Activated CD4-positive, alpha-beta memory T cell treated with anti-CD3 and anti-CD28 coated beads for 36 hours (primary cell): ENCODE data around the gene GABRG2. TPM values are rescaled to one million over a fixed set of nuclear protein-coding genes. Genes with fewer than 3 reads are reported as not detected.
"Not testable (repeated sequence)": the region's sequence is repeated elsewhere in the genome, so short reads cannot be mapped to it uniquely, and the experiment has no call there.

Source experiments
- CTCF ChIA-PET: fragments of 350-600 bp; sonication (Branson Sonifier 250); formaldehyde crosslinking; loops from one replicate; lab custom pipeline; 2021; ENCODE audit warnings: antibody characterized with exemption, inconsistent platforms; lab: Charles Lee
- POLR2A ChIA-PET: fragments of 350-600 bp; sonication (Branson Sonifier 250); formaldehyde crosslinking; loops from one replicate; lab custom pipeline; 2021; ENCODE audit warnings: antibody characterized with exemption; lab: Charles Lee
- DNase-seq: peaks from one replicate; pipeline ENCODE4 v3.0.0-alpha.2; 2020
- H3K27ac Mint-ChIP-seq: one replicate; pipeline ENCODE4 v1.8.0; 2021; ENCODE audit warnings: mixed read lengths
- H3K27me3 Mint-ChIP-seq: one replicate; pipeline ENCODE4 v1.8.0; 2021; ENCODE audit warnings: mixed read lengths
- H3K36me3 Mint-ChIP-seq: one replicate; pipeline ENCODE4 v1.8.0; 2021; ENCODE audit warnings: mixed read lengths
- H3K4me1 Mint-ChIP-seq: one replicate; pipeline ENCODE4 v1.8.0; 2021; ENCODE audit warnings: low read depth, mixed read lengths
- H3K4me3 Mint-ChIP-seq: one replicate; pipeline ENCODE4 v1.8.0; 2021; ENCODE audit warnings: mild to moderate bottlenecking, mixed read lengths
- H3K9me3 Mint-ChIP-seq: one replicate; pipeline ENCODE4 v1.8.0; 2021; ENCODE audit warnings: mixed read lengths
- intact Hi-C: fragments of 100-400 bp; cut with micrococcal nuclease; formaldehyde crosslinking; loops from one replicate; pipeline ENCODE4 v1.15.1; 2023
- total RNA-seq, 2 experiments: library from RNA; stranded (reverse); gene quantifications; one replicate each; pipeline ENCODE4 v1.2.3, GENCODE V29; 2021

The GABRG2 gene
- total RNA-seq, result not detected

GRCh38 chr5:162067655-162068411 is at the start of gene GABRG2:
Gene GABRG2 (plus strand): TSS chr5:162067773. CDS start chr5:162068000, 227 bp downstream.
- no peak for DNase-seq
- no peaks in the 10 kb centered on the region for H3K36me3 Mint-ChIP-seq
- intact Hi-C loops, result no loop called here
- ChIA-PET CTCF (no interaction called here), POLR2A (no interaction called here)
- H3K9me3 Mint-ChIP-seq, result no peaks in the 10 kb centered on the region
- peaks cover 1% of the 10 kb centered on the region for H3K27me3 Mint-ChIP-seq
- H3K27ac Mint-ChIP-seq, result no peak within 1 kb of the TSS
- H3K4me3 Mint-ChIP-seq, result no peak within 1 kb of the TSS
- H3K4me1 Mint-ChIP-seq, result no peaks in the 10 kb centered on the region

GRCh38 chr5:162025312-162025711 is 42.3 kb upstream of the GABRG2 start:
- H3K4me1 Mint-ChIP-seq, result no peaks in the 10 kb centered on the region
- no peaks in the 10 kb centered on the region for H3K36me3 Mint-ChIP-seq
- no peak overlapping the region for H3K4me3 Mint-ChIP-seq
- no peak overlapping the region for H3K27ac Mint-ChIP-seq
- H3K27me3 Mint-ChIP-seq, result no peaks in the 10 kb centered on the region
- ChIA-PET POLR2A (no interaction called here), CTCF (interaction anchor here (0.6 kb wide), 1 partner anchor 623 kb away, joined by 3 read pairs; no protein-coding TSS in a partner anchor)
- intact Hi-C loops, result no loop called here
- DNase-seq, result no peak
- peaks cover 5% of the 10 kb centered on the region for H3K9me3 Mint-ChIP-seq

- Mint-ChIP-seq H3K27me3 (no peaks in the 10 kb centered on the region), H3K4me3 (no peak overlapping the region), H3K27ac (no peak overlapping the region), H3K9me3 (peaks cover 2% of the 10 kb centered on the region), H3K36me3 (no peaks in the 10 kb centered on the region), H3K4me1 (no peaks in the 10 kb centered on the region)
- ChIA-PET POLR2A (no interaction called here), CTCF (no interaction called here)
- intact Hi-C loops, result no loop called here
- DNase-seq, result no peak
Observed at GRCh38 chr5:162026803-162027202, 40.8 kb upstream of the GABRG2 start.

- H3K27ac Mint-ChIP-seq, result no peak overlapping the region
- peaks cover 7% of the 10 kb centered on the region for H3K9me3 Mint-ChIP-seq
- CTCF ChIA-PET, result interaction anchor here (0.5 kb wide), 1 partner anchor 942 kb away, joined by 3 read pairs; no protein-coding TSS in a partner anchor
- no peaks in the 10 kb centered on the region for H3K4me1 Mint-ChIP-seq
- no peaks in the 10 kb centered on the region for H3K27me3 Mint-ChIP-seq
- DNase-seq, result no peak
- no peaks in the 10 kb centered on the region for H3K36me3 Mint-ChIP-seq
- intact Hi-C loops, result no loop called here
- POLR2A ChIA-PET, result no interaction called here
- no peak overlapping the region for H3K4me3 Mint-ChIP-seq
Observed at GRCh38 chr5:162037431-162037830, 30.1 kb upstream of the GABRG2 start.

GRCh38 chr5:162047279-162047678 is 20.3 kb upstream of the GABRG2 start:
- POLR2A ChIA-PET, result no interaction called here
- H3K4me3 Mint-ChIP-seq, result no peak overlapping the region
- CTCF ChIA-PET, result no interaction called here
- DNase-seq, result no peak
- no peaks in the 10 kb centered on the region for H3K4me1 Mint-ChIP-seq
- no peak overlapping the region for H3K27ac Mint-ChIP-seq
- H3K27me3 Mint-ChIP-seq, result no peaks in the 10 kb centered on the region
- H3K36me3 Mint-ChIP-seq, result no peaks in the 10 kb centered on the region
- intact Hi-C loops, result no loop called here
- H3K9me3 Mint-ChIP-seq, result no peaks in the 10 kb centered on the region

GRCh38 chr5:162052676-162053075 is 14.9 kb upstream of the GABRG2 start:
- Mint-ChIP-seq H3K36me3 (no peaks in the 10 kb centered on the region), H3K4me3 (no peak overlapping the region), H3K27me3 (no peaks in the 10 kb centered on the region), H3K27ac (no peak overlapping the region), H3K9me3 (peaks cover 9% of the 10 kb centered on the region), H3K4me1 (no peaks in the 10 kb centered on the region)
- ChIA-PET CTCF (no interaction called here), POLR2A (no interaction called here)
- intact Hi-C loops, result no loop called here
- no peak for DNase-seq

- CTCF ChIA-PET, H3K9me3 Mint-ChIP-seq, intact Hi-C loops, H3K27ac Mint-ChIP-seq, H3K4me3 Mint-ChIP-seq, POLR2A ChIA-PET, H3K27me3 Mint-ChIP-seq, H3K4me1 Mint-ChIP-seq, DNase-seq, H3K36me3 Mint-ChIP-seq: not testable (repeated sequence)
Observed at GRCh38 chr5:162055095-162055494, 12.5 kb upstream of the GABRG2 start.

- POLR2A ChIA-PET, result no interaction called here
- CTCF ChIA-PET, result no interaction called here
- no peaks in the 10 kb centered on the region for H3K9me3 Mint-ChIP-seq
- no peaks in the 10 kb centered on the region for H3K36me3 Mint-ChIP-seq
- peaks cover 1% of the 10 kb centered on the region for H3K27me3 Mint-ChIP-seq
- no peak for DNase-seq
- no peak overlapping the region for H3K4me3 Mint-ChIP-seq
- H3K27ac Mint-ChIP-seq, result no peak overlapping the region
- H3K4me1 Mint-ChIP-seq, result no peaks in the 10 kb centered on the region
- intact Hi-C loops, result no loop called here
Observed at GRCh38 chr5:162067162-162067561, 411 bp upstream of the GABRG2 start.

- intact Hi-C loops, result no loop called here
- POLR2A ChIA-PET, result no interaction called here
- Mint-ChIP-seq H3K4me3 (no peak overlapping the region), H3K27ac (no peak overlapping the region), H3K36me3 (no peaks in the 10 kb centered on the region), H3K4me1 (no peaks in the 10 kb centered on the region), H3K9me3 (no peaks in the 10 kb centered on the region), H3K27me3 (peaks cover 1% of the 10 kb centered on the region)
- DNase-seq, result peak; percentile 8
- CTCF ChIA-PET, result no interaction called here
Observed at GRCh38 chr5:162068412-162068811, 839 bp downstream of the GABRG2 start.

GRCh38 chr5:162068936-162069335 is 1.4 kb downstream of the GABRG2 start:
- no peak overlapping the region for H3K4me3 Mint-ChIP-seq
- no peaks in the 10 kb centered on the region for H3K9me3 Mint-ChIP-seq
- no peak overlapping the region for H3K27ac Mint-ChIP-seq
- H3K4me1 Mint-ChIP-seq, result no peaks in the 10 kb centered on the region
- H3K27me3 Mint-ChIP-seq, result peaks cover 1% of the 10 kb centered on the region
- H3K36me3 Mint-ChIP-seq, result no peaks in the 10 kb centered on the region
- intact Hi-C loops, result no loop called here
- ChIA-PET CTCF (no interaction called here), POLR2A (no interaction called here)
- no peak for DNase-seq

GRCh38 chr5:162078805-162079204 is 11.2 kb downstream of the GABRG2 start:
- Mint-ChIP-seq H3K27ac (no peak overlapping the region), H3K27me3 (no peaks in the 10 kb centered on the region), H3K9me3 (peaks cover 2% of the 10 kb centered on the region), H3K4me3 (no peak overlapping the region), H3K4me1 (no peaks in the 10 kb centered on the region), H3K36me3 (no peaks in the 10 kb centered on the region)
- ChIA-PET CTCF (no interaction called here), POLR2A (no interaction called here)
- intact Hi-C loops, result no loop called here
- no peak for DNase-seq

GRCh38 chr5:162091336-162091735 is 23.8 kb downstream of the GABRG2 start:
- Mint-ChIP-seq H3K9me3 (peaks cover 4% of the 10 kb centered on the region), H3K27me3 (no peaks in the 10 kb centered on the region), H3K4me3 (no peak overlapping the region), H3K4me1 (no peaks in the 10 kb centered on the region), H3K27ac (no peak overlapping the region), H3K36me3 (no peaks in the 10 kb centered on the region)
- intact Hi-C loops, result no loop called here
- CTCF ChIA-PET, result no interaction called here
- no peak for DNase-seq
- POLR2A ChIA-PET, result no interaction called here

GRCh38 chr5:162096448-162096847 is 28.9 kb downstream of the GABRG2 start:
- H3K36me3 Mint-ChIP-seq, result no peaks in the 10 kb centered on the region
- CTCF ChIA-PET, result no interaction called here
- intact Hi-C loops, result no loop called here

More at GRCh38 chr5:162096448-162096847, 28.9 kb downstream of the GABRG2 start:
- Mint-ChIP-seq H3K9me3 (no peaks in the 10 kb centered on the region), H3K4me3 (no peak overlapping the region), H3K4me1 (no peaks in the 10 kb centered on the region), H3K27me3 (no peaks in the 10 kb centered on the region), H3K27ac (no peak overlapping the region)
- no peak for DNase-seq
- POLR2A ChIA-PET, result no interaction called here
